ENCODE measurements around the gene UACA.

DNA sequence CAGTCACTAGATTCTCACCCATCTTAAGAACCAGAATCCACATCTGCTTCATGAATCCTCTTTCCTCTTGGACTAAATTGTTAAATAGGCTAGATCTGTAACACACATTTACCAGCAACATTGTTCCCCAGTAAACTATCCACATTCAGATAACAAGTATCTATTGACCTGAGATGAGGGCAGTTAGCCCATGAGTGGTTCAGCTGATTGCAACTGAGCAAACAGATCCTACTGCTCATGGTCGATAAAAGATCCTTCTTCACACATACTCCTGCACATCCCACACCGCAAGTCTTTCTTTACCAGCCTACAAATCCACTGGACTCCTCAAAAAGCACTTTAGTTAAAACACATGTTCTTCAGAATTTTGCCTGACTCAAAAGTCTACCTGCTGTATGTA lies 59.2 kb downstream of the UACA start:
- TF ChIP-seq EZH2phosphoT487 (IDR thresholded peaks at IDR 0.05; ENCODE audit: low read depth, severe bottlenecking, unreplicated experiment) (no peak), EZH2 (IDR thresholded peaks at IDR 0.05; ENCODE audit: borderline replicate concordance) (no peak)
- TF ChIP-seq, protein P1, sequence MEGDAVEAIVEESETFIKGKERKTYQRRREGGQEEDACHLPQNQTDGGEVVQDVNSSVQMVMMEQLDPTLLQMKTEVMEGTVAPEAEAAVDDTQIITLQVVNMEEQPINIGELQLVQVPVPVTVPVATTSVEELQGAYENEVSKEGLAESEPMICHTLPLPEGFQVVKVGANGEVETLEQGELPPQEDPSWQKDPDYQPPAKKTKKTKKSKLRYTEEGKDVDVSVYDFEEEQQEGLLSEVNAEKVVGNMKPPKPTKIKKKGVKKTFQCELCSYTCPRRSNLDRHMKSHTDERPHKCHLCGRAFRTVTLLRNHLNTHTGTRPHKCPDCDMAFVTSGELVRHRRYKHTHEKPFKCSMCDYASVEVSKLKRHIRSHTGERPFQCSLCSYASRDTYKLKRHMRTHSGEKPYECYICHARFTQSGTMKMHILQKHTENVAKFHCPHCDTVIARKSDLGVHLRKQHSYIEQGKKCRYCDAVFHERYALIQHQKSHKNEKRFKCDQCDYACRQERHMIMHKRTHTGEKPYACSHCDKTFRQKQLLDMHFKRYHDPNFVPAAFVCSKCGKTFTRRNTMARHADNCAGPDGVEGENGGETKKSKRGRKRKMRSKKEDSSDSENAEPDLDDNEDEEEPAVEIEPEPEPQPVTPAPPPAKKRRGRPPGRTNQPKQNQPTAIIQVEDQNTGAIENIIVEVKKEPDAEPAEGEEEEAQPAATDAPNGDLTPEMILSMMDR (IDR thresholded peaks at IDR 0.05; ENCODE audit: poor library complexity): no peak

Data from hepatocyte (in vitro differentiated cells).